G401.6 (cell line): ENCODE measurements around the gene CCDC174.

Experiments
- FAIRE-seq: peaks from 2 replicates; lab custom pipeline; 2012; peaks lifted over from hg19 to GRCh38; lab: Jason Lieb, UNC

The CCDC174 gene

DNA sequence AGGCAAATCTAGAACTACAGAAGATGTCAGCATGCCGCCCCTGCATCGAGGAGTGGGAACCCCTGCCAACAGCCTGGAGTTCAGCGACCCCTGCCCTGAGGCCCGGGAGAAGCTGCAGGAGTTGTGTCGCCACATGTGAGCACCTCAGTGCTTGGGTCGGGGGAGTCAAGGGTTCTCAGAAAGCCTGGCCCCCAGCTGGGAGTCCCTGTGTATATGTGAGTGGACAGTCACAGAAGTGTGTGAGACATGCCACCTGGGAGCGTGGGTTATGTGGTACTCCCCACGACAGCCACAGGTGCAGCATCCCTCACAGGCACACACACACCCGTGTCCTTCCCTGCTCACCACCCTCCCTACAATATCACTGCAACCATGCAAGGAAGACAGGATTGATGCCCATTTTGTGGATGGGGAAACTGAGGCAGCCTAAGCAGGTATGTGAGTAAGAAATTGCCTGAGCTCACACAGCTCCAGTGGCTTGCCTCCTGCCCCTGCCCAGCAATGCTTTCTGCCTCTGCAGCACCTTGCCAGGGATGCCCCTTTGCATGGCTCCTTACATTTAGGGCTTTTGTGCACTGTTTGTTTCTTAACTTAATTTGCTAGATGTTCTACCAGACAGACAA, 51.7 kb downstream of the CCDC174 start:
- FAIRE-seq, result no peak

DNA sequence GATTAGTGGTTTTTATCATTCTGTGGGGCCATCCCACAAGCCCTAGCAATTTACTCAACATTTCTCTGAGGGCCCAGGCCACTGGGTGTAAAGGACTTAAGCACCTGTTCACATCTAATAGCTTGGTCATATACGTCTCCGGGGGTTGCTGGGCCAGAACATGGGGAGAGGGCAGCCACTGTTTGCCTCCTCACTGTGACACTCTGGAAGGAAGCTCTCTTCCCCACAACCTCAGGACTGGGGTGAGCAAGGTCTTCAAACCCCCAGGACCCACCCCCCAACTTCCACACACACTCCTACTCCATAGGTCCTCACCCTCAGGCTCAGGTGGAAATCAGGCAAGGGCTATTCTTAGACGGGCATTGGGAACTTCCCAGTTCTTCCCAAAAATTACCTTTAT, 52.2 kb downstream of the CCDC174 start:
- no peak for FAIRE-seq

DNA sequence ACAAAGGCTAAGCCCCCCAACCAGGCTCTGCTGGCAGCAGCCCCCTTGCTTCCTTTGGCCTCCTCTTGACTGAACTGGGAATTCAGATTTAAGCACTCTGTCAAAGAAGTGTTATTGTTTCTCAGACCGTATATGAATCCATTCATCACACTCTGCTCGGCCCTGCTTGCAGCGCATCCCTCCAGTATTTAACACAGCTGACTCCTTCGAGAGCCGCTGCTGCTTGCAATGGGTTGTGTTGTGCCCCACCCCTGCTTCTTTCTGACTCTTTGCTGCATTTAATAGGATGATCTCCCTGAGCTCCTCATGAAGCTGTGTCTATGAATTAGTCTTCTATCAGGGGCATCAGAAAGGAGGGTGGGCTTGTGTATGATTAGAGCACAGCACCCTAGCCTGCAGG, 54.5 kb downstream of the CCDC174 start:
- no peak for FAIRE-seq

DNA sequence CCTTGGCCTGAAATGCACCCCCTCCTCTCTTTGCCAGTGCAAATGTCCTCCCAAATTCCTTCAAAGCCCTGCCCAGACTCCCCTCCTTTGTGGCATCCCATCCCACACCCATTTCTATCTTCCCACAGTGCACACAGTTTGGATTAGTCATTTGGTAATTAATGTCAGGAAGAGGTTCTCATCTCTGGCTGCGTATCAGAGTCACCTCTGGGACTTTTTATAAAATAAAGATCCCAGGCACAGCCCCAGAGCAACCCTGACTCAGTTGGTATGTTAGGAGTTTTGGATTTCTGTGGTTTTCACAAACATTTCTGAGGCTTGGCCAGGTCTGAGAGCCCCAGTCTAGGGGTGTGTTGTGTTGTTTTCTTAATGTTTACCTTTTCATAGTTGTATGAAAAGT, 65.0 kb downstream of the CCDC174 start:
- FAIRE-seq, result no peak

DNA sequence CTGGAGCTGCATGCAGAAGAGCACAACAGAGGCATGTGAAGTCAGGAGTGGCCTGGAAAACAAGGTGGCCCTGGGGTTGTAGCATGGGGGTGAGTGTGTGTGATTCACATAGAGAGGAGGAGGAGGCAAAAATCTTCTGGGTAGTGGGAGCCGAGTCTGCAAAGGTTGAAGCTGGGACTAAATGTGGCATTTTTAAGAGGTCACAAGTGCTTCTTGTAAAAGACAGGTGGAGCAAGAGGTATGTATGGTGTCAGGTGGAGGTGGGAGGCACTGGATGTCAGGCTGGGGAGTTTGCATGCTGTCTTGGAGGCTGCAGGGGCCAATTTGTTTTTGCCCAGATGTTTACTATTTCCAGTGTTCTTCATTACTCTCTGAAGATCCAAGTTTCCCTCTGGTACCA, 65.7 kb downstream of the CCDC174 start:
- FAIRE-seq, result no peak

DNA sequence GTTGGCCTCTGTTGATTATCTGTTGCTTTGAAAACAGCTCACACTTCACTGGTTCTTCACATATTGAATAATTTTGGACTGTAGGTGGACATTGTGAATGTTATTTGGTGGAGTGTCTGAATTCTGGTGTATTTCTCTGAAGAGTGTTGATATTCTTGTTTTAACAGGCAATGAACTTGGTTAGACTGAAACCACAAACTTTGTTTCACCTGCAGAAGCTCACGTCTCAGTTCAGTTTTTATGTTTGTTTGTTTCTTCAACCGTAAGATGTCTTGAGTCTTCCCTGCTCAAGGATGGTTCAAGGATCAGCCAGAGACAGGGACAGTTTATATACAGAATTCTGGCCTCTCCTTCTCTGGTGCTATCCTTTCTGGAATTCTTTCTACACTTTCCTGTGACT, 67.0 kb downstream of the CCDC174 start:
- no peak for FAIRE-seq

DNA sequence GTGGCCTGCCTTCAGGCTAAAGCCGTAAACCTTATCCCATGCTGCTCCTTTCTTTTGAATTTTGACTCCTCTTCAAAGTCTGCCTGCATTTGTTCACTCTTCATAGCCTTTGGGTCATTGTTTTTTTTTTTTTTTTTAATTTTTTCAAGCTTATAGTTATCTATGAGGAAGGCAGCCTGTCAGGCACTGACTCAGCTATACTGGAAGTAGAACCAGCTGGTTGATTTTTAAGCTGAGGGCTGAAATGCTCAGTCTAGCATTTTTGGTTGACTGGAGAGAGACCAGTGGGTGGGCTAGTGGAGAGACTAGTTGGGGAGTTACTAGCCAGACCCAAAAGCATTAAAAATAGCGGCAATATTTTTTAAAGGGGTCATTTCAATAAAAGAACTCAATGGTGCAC, 67.4 kb downstream of the CCDC174 start:
- no peak for FAIRE-seq

DNA sequence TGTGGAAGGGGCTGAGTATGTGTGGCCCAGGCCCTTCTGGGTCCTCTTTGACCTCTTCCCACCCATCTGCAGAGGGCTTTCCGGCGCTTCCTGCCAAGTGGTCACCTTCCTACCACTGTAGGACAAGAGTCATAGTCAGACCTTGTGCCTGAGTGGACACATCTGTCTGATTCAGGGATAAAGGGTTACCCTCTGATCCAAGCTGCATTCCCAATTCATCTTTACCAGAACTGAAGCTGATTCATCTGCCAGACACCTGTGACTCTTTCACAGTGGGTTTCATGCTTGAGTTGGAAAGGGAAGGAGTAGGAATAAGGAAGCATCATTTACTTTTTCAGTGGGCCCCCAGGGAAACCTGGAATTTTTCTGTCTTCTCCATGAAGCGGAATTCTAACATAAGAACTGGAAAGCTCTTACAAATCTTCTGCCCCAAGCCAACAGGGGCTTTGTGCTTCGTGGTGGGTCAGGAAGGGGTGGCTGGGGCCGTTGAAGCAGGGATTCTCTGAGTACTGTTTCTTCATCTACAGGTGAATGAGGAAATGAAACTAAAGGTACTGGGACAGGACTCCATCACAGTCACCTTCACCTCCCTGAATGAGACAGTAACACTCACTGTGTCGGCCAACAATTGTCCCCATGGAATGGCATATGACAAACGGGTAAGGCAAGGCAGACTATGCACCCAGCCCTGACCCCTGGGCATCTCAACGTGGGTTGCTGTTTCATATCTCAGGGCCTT, 69.7 kb downstream of the CCDC174 start:
- no peak for FAIRE-seq
